GM12878 (cell line): Measurements from ENCODE around the gene EIF2D. TPM values are rescaled to one million over a fixed set of nuclear protein-coding genes. Genes with fewer than 3 reads are reported as not detected.
A peak's percentile ranks its signal among the peaks of the same experiment; 100 is the strongest.

Experiments
- BCLAF1 ChIP-seq: fragments of 450-650 bp; IDR thresholded peaks from 2 replicates; pipeline ENCODE4 v1.6.1; 2017; ENCODE audit warnings: antibody characterized with exemption, mild to moderate bottlenecking, moderate library complexity
- E2F4 ChIP-seq: IDR thresholded peaks from 2 replicates; pipeline ENCODE4 v1.6.1; 2012; ENCODE audit warnings: low read depth, low read length, improper control_type of control experiment
- HDGF ChIP-seq: fragments of 450-650 bp; IDR thresholded peaks from 2 replicates; pipeline ENCODE4 v1.6.1; 2016; ENCODE audit warnings: antibody characterized with exemption
- IKZF1 ChIP-seq: fragments of 450-650 bp; conservative IDR thresholded peaks from 2 replicates; pipeline ENCODE4 v1.6.1; 2017; ENCODE audit warnings: antibody characterized with exemption, mild to moderate bottlenecking
- IKZF2 ChIP-seq, 2 experiments: fragments of 450-650 bp; IDR thresholded peaks; 2 replicates each; pipeline ENCODE4 v1.6.1; 2017; ENCODE audit warnings: mild to moderate bottlenecking in 2 of 2, moderate library complexity in 2 of 2
- IRF3 ChIP-seq: fragments of 450-650 bp; IDR thresholded peaks from 2 replicates; pipeline ENCODE4 v1.6.1; 2014; ENCODE audit warnings: mild to moderate bottlenecking
- IRF4 ChIP-seq: IDR thresholded peaks from 2 replicates; pipeline ENCODE4 v1.6.1; 2011; ENCODE audit warnings: low read depth, low read length
- NKRF ChIP-seq: fragments of 450-650 bp; conservative IDR thresholded peaks from 2 replicates; pipeline ENCODE4 v1.6.1; 2017; ENCODE audit warnings: mild to moderate bottlenecking, moderate library complexity
- NRF1 ChIP-seq: conservative IDR thresholded peaks from 2 replicates; pipeline ENCODE4 v1.6.1; 2011; ENCODE audit warnings: mild to moderate bottlenecking, low read depth, low read length, improper control_type of control experiment
- PAX5 ChIP-seq: IDR thresholded peaks from 2 replicates; pipeline ENCODE4 v1.6.1; 2011; ENCODE audit warnings: low read depth, low read length, borderline replicate concordance
- PRDM15 ChIP-seq: fragments of 450-650 bp; formaldehyde crosslinking; IDR thresholded peaks from 2 replicates; pipeline ENCODE4 v1.4.0; 2020; ENCODE audit warnings: mild to moderate bottlenecking, moderate library complexity
- RAD21 ChIP-seq: IDR thresholded peaks from 2 replicates; pipeline ENCODE4 v1.6.1; 2011; ENCODE audit warnings: mild to moderate bottlenecking, low read depth, low read length, moderate library complexity; ENCODE audit not compliant: insufficient read depth
- SMAD5 ChIP-seq: IDR thresholded peaks from 2 replicates; pipeline ENCODE4 v1.6.1; 2016; ENCODE audit warnings: antibody characterized with exemption, low read depth
- SMC3 ChIP-seq: IDR thresholded peaks from 2 replicates; pipeline ENCODE4 v1.6.1; 2011; ENCODE audit warnings: low read length, improper control_type of control experiment, borderline replicate concordance
- TAF1 ChIP-seq: IDR thresholded peaks from 2 replicates; pipeline ENCODE4 v1.6.1; 2011; ENCODE audit warnings: mild to moderate bottlenecking, low read depth, low read length, borderline replicate concordance
- TARDBP ChIP-seq: IDR thresholded peaks from 2 replicates; pipeline ENCODE4 v1.6.1; 2016; ENCODE audit warnings: borderline replicate concordance
- polyA plus RNA-seq, 11 experiments: library from polyadenylated mRNA; depleted of rRNA in 4 of 11; unstranded in 6 of 11; stranded (reverse) in 5 of 11; fragments of >200 nt; fragmentation: Nextera tagmentation in 4 of 11; fragmentation: Illumina TruSeq in 1 of 11; extraction: Ambion mirVana in 4 of 11; extraction: Trizol in 1 of 11; gene quantifications; 1 replicate in 1 of 11; 2 replicates in 10 of 11; pipeline versions ENCODE4 v1.2.1 to v1.2.3, GENCODE V29; 2011 to 2016; ENCODE audit warnings: inconsistent platforms in 2 of 11, missing spikeins in 2 of 11, low read depth in 1 of 11
- total RNA-seq, 4 experiments: library from RNA; depleted of rRNA in 3 of 4; stranded (reverse); fragments of >200 nt in 3 of 4; fragmentation: Illumina TruSeq in 1 of 4; extraction: Trizol in 1 of 4; gene quantifications; 2 replicates each; pipeline versions ENCODE4 v1.2.1 to v1.2.3, GENCODE V29; 2013 to 2021

The EIF2D gene
- total and polyA plus RNA-seq, 10 of the 15 experiments (the other 5 are each of a cell fraction or from before 2014, with no cell fraction given), result 65.2 to 133 (median 79.0) TPM

- TF ChIP-seq BCLAF1 (no peak), SMC3 (peak; percentile 56; the same call in 1 of the 2 replicates), RAD21 (peak; percentile 62), HDGF (no peak), E2F4 (no peak), IRF4 (no peak), IKZF2 (IDR thresholded peaks at IDR 0.05) (0 out of 4 replicates have a peak, but pooled peaks of 1 of the 2 experiments have one; percentile 26), TARDBP (no peak), PRDM15 (no peak), TAF1 (0 out of 2 replicates have a peak, but pooled peaks have one; percentile 11), SMAD5 (no peak), NKRF (no peak), IKZF1 (peak; percentile 43; the same call in 1 of the 2 replicates), IRF3 (no peak), PAX5 (no peak), NRF1 (no peak)
Observed at GRCh38 chr1:206658264-206658980, 46.2 kb upstream of the EIF2D start (continued).
